Activated naive CD4-positive, alpha-beta T cell treated with anti-CD3 and anti-CD28 coated beads, Interleukin-2, amount 10 ng/mL, durations not matched to agents 7 days and 5 days (primary cell): Measurements from ENCODE around the gene PRIMPOL.
A peak's percentile ranks its signal among the peaks of the same experiment; 100 is the strongest.
"Not testable (repeated sequence)": the region's sequence is repeated elsewhere in the genome, so short reads cannot be mapped to it uniquely, and the experiment has no call there.

ENCODE experiments used
- CTCF ChIA-PET: fragments of 350-600 bp; sonication (Branson Sonifier 250); formaldehyde crosslinking; loops from one replicate; lab custom pipeline; 2021; ENCODE audit warnings: antibody characterized with exemption; lab: Charles Lee
- DNase-seq: peaks from one replicate; pipeline ENCODE4 v3.0.0-alpha.2; 2020
- H3K27ac Mint-ChIP-seq: one replicate; pipeline ENCODE4 v1.8.0; 2021; ENCODE audit warnings: mild to moderate bottlenecking, moderate library complexity, mixed read lengths
- H3K27me3 Mint-ChIP-seq: one replicate; pipeline ENCODE4 v1.8.0; 2021; ENCODE audit warnings: mild to moderate bottlenecking, mixed read lengths
- H3K36me3 Mint-ChIP-seq: one replicate; pipeline ENCODE4 v1.8.0; 2021; ENCODE audit warnings: mixed read lengths
- H3K4me1 Mint-ChIP-seq: one replicate; pipeline ENCODE4 v1.8.0; 2021; ENCODE audit warnings: mixed read lengths
- H3K4me3 Mint-ChIP-seq: one replicate; pipeline ENCODE4 v1.8.0; 2021; ENCODE audit warnings: mild to moderate bottlenecking, moderate library complexity, mixed read lengths
- H3K9me3 Mint-ChIP-seq: one replicate; pipeline ENCODE4 v1.8.0; 2021; ENCODE audit warnings: mixed read lengths

Gene PRIMPOL

DNA sequence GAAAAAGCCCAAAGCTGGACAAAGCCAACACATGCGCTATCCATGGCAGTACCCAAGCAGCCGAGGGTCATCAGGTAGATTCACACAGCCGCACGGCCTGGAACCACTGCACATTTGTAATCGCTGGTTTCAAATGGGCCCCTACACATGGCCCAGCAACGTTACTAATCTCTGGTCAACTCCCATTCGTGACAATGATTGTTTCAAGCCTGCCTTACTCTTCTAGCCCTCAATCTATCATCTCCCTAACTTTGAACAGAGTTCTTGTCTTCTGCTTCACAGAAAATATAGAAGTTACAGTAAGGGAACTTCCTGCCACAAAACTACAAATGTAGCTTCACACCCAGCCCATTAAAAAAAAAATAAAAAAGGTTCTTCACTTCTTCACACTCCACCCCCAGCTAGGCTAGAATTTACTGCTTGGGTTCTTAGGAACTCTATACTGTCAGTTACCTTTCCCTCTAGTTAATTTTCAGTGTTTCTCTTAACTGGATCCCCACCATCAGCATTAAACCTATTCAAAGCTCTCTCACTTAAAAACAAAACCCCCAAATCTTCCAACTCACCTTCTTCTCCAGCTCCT lies 24.5 kb upstream of the PRIMPOL start:
- Mint-ChIP-seq H3K4me3 (no peak overlapping the region), H3K27ac (peak overlapping the region; percentile 67), H3K9me3 (no peaks in the 10 kb centered on the region), H3K4me1 (peaks cover 40% of the 10 kb centered on the region), H3K27me3 (no peaks in the 10 kb centered on the region), H3K36me3 (peaks cover 58% of the 10 kb centered on the region)
- CTCF ChIA-PET = no interaction called here
- DNase-seq = no peak

GRCh38 chr4:184625783-184626596 lies 23.5 kb upstream of the PRIMPOL start:
- H3K4me3 Mint-ChIP-seq, H3K27me3 Mint-ChIP-seq, DNase-seq, CTCF ChIA-PET, H3K9me3 Mint-ChIP-seq: not testable (repeated sequence)
- H3K4me1 Mint-ChIP-seq = peaks cover 40% of the 10 kb centered on the region
- peak overlapping the region; percentile 67 for H3K27ac Mint-ChIP-seq
- peaks cover 67% of the 10 kb centered on the region for H3K36me3 Mint-ChIP-seq

DNA sequence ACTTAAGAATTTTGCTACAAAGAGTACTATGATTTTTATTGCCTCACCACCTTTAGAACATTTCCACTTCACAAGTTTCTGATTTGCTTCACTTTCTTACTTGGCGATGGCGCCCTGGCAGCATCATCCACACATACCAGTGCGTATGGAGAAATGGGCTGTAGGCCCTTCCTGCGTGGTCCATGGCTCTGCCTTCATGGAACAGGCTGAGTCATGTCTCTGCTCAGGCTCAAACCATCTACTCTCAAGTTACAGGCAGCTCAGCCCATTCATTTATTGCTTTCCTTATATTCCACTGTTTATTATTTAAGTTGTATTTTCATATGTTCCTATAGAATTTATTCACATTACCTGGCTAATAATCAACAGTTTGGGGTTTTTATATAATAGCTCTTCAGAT lies 21.4 kb upstream of the PRIMPOL start:
- CTCF ChIA-PET = interaction anchor here (1.2 kb wide), 1 partner anchor 9 kb away, joined by 4 read pairs; no protein-coding TSS in a partner anchor
- DNase-seq = no peak
- H3K4me1 Mint-ChIP-seq = peaks cover 40% of the 10 kb centered on the region
- no peaks in the 10 kb centered on the region for H3K9me3 Mint-ChIP-seq
- peak overlapping the region; percentile 21 for H3K27ac Mint-ChIP-seq
- H3K4me3 Mint-ChIP-seq = no peak overlapping the region
- H3K27me3 Mint-ChIP-seq = no peaks in the 10 kb centered on the region
- peaks cover 74% of the 10 kb centered on the region for H3K36me3 Mint-ChIP-seq

GRCh38 chr4:184632842-184633241 lies 16.7 kb upstream of the PRIMPOL start:
- Mint-ChIP-seq H3K9me3 (no peaks in the 10 kb centered on the region), H3K36me3 (peaks cover 65% of the 10 kb centered on the region), H3K27me3 (no peaks in the 10 kb centered on the region), H3K27ac (no peak overlapping the region), H3K4me1 (peaks cover 4% of the 10 kb centered on the region), H3K4me3 (no peak overlapping the region)
- no peak for DNase-seq
- CTCF ChIA-PET = no interaction called here

DNA sequence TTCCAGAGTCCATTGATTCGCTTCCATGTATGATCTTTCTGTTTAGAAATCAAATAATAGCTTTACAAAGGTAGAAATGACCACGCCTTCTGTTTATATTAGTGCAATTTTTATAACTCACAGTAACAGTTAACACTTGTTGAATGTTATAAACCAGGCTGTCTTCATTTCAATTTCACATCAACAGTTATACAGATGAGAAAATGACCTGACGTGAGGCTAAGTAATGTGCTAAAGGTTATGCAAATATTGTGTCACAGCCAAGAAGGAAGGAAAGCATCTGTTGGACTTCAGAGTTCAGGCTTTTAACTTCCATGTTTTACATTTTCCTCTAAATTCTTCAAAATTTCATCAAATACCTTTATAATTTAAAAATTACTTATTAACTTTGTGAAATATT lies 14.2 kb upstream of the PRIMPOL start:
- H3K27me3 Mint-ChIP-seq = no peaks in the 10 kb centered on the region
- no peak for DNase-seq
- H3K4me3 Mint-ChIP-seq = no peak overlapping the region
- H3K9me3 Mint-ChIP-seq = no peaks in the 10 kb centered on the region
- H3K4me1 Mint-ChIP-seq = peaks cover 26% of the 10 kb centered on the region
- H3K36me3 Mint-ChIP-seq = peaks cover 67% of the 10 kb centered on the region
- no peak overlapping the region for H3K27ac Mint-ChIP-seq
- CTCF ChIA-PET = no interaction called here

DNA sequence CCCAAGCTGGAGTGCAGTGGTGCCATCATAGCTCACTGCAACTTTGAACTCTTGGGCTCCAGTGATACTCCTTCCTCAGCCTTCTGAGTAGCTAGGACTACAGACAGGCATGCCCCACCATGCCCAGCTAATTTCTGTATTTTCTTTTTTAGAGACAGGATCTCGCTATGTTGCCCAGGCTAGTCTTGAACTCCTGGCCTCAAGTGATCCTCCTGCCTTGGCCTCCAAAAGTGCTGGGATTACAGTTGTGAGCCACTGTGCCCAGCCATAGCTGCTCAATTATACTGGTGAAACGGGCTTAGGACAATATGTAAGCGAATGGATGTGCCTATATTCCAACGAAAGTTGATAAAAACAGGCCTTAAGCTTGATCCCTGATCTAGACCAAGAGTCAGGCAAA lies 13.4 kb upstream of the PRIMPOL start:
- Mint-ChIP-seq H3K27ac (no peak overlapping the region), H3K4me1 (peaks cover 32% of the 10 kb centered on the region), H3K9me3 (no peaks in the 10 kb centered on the region), H3K4me3 (no peak overlapping the region), H3K27me3 (no peaks in the 10 kb centered on the region), H3K36me3 (peaks cover 67% of the 10 kb centered on the region)
- DNase-seq = no peak
- CTCF ChIA-PET = no interaction called here

DNA sequence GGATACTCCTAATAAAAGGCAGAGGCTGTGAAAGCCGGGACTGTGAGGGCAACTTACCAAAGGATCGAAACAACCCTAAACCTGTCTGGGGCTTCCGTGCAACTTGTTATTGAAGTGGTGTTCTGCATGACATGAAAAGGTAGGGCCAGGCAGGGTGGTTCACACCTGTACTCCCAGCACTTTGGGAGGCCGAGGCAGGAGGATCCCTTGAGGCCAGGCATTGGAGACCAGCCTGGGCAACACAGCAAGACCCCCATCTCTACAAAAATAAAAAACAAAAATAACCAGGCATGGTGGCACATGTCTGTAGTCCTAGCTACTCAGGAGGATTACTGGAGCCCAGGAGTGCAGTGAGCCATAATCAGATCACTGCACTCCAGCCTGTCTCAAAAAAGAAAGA lies 12.6 kb upstream of the PRIMPOL start:
- no peak overlapping the region for H3K27ac Mint-ChIP-seq
- H3K4me3 Mint-ChIP-seq = no peak overlapping the region
- peaks cover 70% of the 10 kb centered on the region for H3K36me3 Mint-ChIP-seq
- DNase-seq = no peak
- H3K9me3 Mint-ChIP-seq = no peaks in the 10 kb centered on the region
- CTCF ChIA-PET = no interaction called here
- peaks cover 39% of the 10 kb centered on the region for H3K4me1 Mint-ChIP-seq
- no peaks in the 10 kb centered on the region for H3K27me3 Mint-ChIP-seq

GRCh38 chr4:184641022-184641421 lies 8.5 kb upstream of the PRIMPOL start:
- H3K36me3 Mint-ChIP-seq = peaks cover 74% of the 10 kb centered on the region
- H3K4me1 Mint-ChIP-seq = peaks cover 73% of the 10 kb centered on the region
- no peak for DNase-seq
- H3K27me3 Mint-ChIP-seq = no peaks in the 10 kb centered on the region
- H3K9me3 Mint-ChIP-seq = no peaks in the 10 kb centered on the region
- no peak overlapping the region for H3K27ac Mint-ChIP-seq
- H3K4me3 Mint-ChIP-seq = no peak overlapping the region
- CTCF ChIA-PET = no interaction called here

DNA sequence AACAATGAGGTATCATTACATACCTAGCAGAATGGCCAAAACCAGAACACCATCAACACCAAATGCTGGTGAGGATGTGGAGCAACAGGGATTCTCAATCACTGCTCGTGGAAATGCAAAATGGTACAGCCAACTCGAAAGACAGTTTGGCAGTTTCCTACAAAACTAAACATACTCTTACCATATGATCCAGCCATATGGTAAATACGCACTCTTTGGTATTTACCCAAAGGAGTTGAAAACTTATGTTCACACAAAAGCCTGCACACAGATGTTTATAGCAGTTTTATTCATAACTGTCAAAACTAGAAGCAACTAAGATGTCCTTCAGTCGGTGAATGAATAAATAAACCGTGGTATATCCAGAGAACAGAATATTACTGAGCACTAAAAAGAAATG lies 8.1 kb upstream of the PRIMPOL start:
- Mint-ChIP-seq H3K27ac (no peak overlapping the region), H3K4me1 (peaks cover 78% of the 10 kb centered on the region), H3K36me3 (peaks cover 74% of the 10 kb centered on the region), H3K9me3 (no peaks in the 10 kb centered on the region), H3K4me3 (no peak overlapping the region), H3K27me3 (no peaks in the 10 kb centered on the region)
- no peak for DNase-seq
- CTCF ChIA-PET = no interaction called here

GRCh38 chr4:184643731-184644130 lies 5.8 kb upstream of the PRIMPOL start:
- CTCF ChIA-PET = interaction anchor here (0.6 kb wide), 1 partner anchor 17 kb away, joined by 3 read pairs; no protein-coding TSS in a partner anchor
- Mint-ChIP-seq H3K36me3 (peaks cover 79% of the 10 kb centered on the region), H3K9me3 (no peaks in the 10 kb centered on the region), H3K27ac (peak overlapping the region; percentile 62), H3K4me3 (peak overlapping the region; percentile 52), H3K27me3 (no peaks in the 10 kb centered on the region), H3K4me1 (peaks cover 87% of the 10 kb centered on the region)
- no peak for DNase-seq

GRCh38 chr4:184644553-184645307 lies 4.8 kb upstream of the PRIMPOL start:
- no peak for DNase-seq
- Mint-ChIP-seq H3K36me3 (peaks cover 71% of the 10 kb centered on the region), H3K4me1 (peaks cover 77% of the 10 kb centered on the region), H3K27me3 (no peaks in the 10 kb centered on the region), H3K27ac (peak overlapping the region; percentile 67), H3K4me3 (peak overlapping the region; percentile 37), H3K9me3 (no peaks in the 10 kb centered on the region)
- CTCF ChIA-PET = interaction anchor here (0.6 kb wide), 1 partner anchor 69 kb away, joined by 3 read pairs; no protein-coding TSS in a partner anchor

DNA sequence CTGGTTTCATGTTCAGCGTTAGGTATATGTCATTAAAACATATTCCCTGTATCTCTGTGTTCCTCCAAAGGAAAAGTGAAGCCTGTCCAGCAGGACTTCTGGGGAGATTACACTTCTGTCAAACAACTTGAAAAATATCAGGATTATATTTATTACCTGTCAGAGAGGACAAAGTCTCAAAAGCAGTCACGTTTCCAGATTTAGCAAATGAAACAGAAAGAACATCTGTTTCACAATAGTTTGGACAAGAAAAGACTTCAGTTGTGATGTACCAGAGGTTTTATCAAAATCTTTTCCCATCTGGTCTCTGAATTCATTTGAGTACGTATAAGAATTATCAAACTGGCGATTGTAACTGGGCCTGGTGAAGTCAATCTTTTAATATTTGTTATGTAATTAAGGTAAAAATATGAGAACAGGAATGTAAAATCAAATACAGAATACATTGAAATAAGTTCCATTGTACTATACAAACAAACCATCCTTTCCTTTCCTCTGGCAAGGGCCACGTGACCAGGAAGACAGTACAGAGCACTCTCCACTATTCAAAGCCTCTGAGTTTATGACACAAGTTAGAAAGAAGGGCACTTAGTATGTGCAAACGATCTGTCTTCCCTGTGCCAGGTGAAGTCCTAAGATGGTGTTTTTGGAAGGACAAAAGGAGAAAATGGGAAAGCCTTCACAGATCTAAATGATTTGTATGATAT lies 3.5 kb upstream of the PRIMPOL start:
- Mint-ChIP-seq H3K9me3 (no peaks in the 10 kb centered on the region), H3K36me3 (peaks cover 68% of the 10 kb centered on the region), H3K4me3 (peak overlapping the region; percentile 98), H3K27ac (peak overlapping the region; percentile 6), H3K27me3 (no peaks in the 10 kb centered on the region), H3K4me1 (peaks cover 75% of the 10 kb centered on the region)
- CTCF ChIA-PET = interaction anchor here (1.1 kb wide), 1 partner anchor 382 kb away, joined by 6 read pairs; no protein-coding TSS in a partner anchor
- DNase-seq = no peak

GRCh38 chr4:184647266-184648053 lies 2.1 kb upstream of the PRIMPOL start:
- H3K9me3 Mint-ChIP-seq = no peaks in the 10 kb centered on the region
- peak overlapping the region; percentile 98 for H3K4me3 Mint-ChIP-seq
- peaks cover 73% of the 10 kb centered on the region for H3K4me1 Mint-ChIP-seq
- H3K36me3 Mint-ChIP-seq = peaks cover 60% of the 10 kb centered on the region
- H3K27ac Mint-ChIP-seq = peak overlapping the region; percentile 96
- no peak for DNase-seq
- H3K27me3 Mint-ChIP-seq = no peaks in the 10 kb centered on the region
- CTCF ChIA-PET = interaction anchor here (0.7 to 1.1 kb wide), 5 partner anchors 76 to 400 kb away, joined by 3 to 6 read pairs (median 3); no protein-coding TSS in a partner anchor
